RCC 7860 (cell line): ENCODE measurements around the gene MS4A12.
"Not testable (repeated sequence)": the region's sequence is repeated elsewhere in the genome, so short reads cannot be mapped to it uniquely, and the experiment has no call there.

Experiments used
- DNase-seq: peaks from one replicate; pipeline ENCODE4 v3.0.0-alpha.2; 2015; ENCODE audit warnings: low spot score
- FAIRE-seq: peaks from 2 replicates; lab custom pipeline; 2012; peaks lifted over from hg19 to GRCh38; lab: Jason Lieb, UNC

The MS4A12 gene

GRCh38 chr11:60511393-60511792 lies 18.8 kb downstream of the MS4A12 start:
- DNase-seq (no peak), FAIRE-seq (no peak)

GRCh38 chr11:60512651-60513225 lies 20.2 kb downstream of the MS4A12 start:
- DNase-seq = no peak
- no peak for FAIRE-seq

- FAIRE-seq (no peak), DNase-seq (no peak)
These were observed 21.2 kb downstream of the MS4A12 start for GRCh38 chr11:60513496-60514460.

- no peak for FAIRE-seq
- DNase-seq = no peak
These were observed 22.7 kb downstream of the MS4A12 start, which contains the start of gene MS4A13 for GRCh38 chr11:60515144-60515855. Gene MS4A13, plus strand, starts transcription at chr11:60515392. Its CDS starts 2,692 bp downstream, at chr11:60518084.

GRCh38 chr11:60528465-60528864 lies 35.9 kb downstream of the MS4A12 start:
- DNase-seq = no peak
- FAIRE-seq = no peak

GRCh38 chr11:60528934-60529333 lies 36.4 kb downstream of the MS4A12 start:
- FAIRE-seq = no peak
- no peak for DNase-seq

GRCh38 chr11:60530454-60531100 lies 38.0 kb downstream of the MS4A12 start:
- DNase-seq (no peak), FAIRE-seq (no peak)

- not testable (repeated sequence) for DNase-seq, FAIRE-seq
These were observed 39.8 kb downstream of the MS4A12 start for GRCh38 chr11:60532383-60532782.

GRCh38 chr11:60538627-60539026 lies 46.0 kb downstream of the MS4A12 start:
- not testable (repeated sequence) for FAIRE-seq, DNase-seq

GRCh38 chr11:60544077-60544476 lies 51.5 kb downstream of the MS4A12 start:
- FAIRE-seq (no peak), DNase-seq (no peak)
